PC-3 (cell line): ENCODE data around the gene MYO5B. TPM values are rescaled to one million over a fixed set of nuclear protein-coding genes. Genes with fewer than 3 reads are reported as not detected.

Source experiments
- ATAC-seq: fragments of 200-7000 bp; cut with Tn5 transposase; 2 replicates; pipeline ENCODE4 v1.9.1; 2020; ENCODE audit warnings: mild to moderate bottlenecking, moderate library complexity
- BruUV-seq: library from RNA; stranded (reverse); fragments of 400-500 nt; replicated peaks from 2 replicates; lab custom pipeline; 2021; lab: Mats Ljungman, UMichigan
- CTCF ChIA-PET: fragments of 300-600 bp; sonication (Branson Sonifier 250); formaldehyde crosslinking; loops from one replicate; lab custom pipeline; 2022; ENCODE audit warnings: antibody characterized with exemption; lab: Charles Lee
- POLR2A ChIA-PET: fragments of 300-600 bp; sonication (Branson Sonifier 250); formaldehyde crosslinking; loops from one replicate; lab custom pipeline; 2022; ENCODE audit warnings: antibody characterized with exemption; ENCODE audit not compliant: unreplicated experiment; lab: Charles Lee
- DNase-seq: peaks from one replicate; pipeline ENCODE4 v3.0.0-alpha.2; 2015
- H2AFZ ChIP-seq: fragments of 300-600 bp; sonication (generic); 2 replicates; pipeline ENCODE4 v1.6.0; 2016; ENCODE audit warnings: antibody characterized with exemption, low read length
- H3F3A ChIP-seq: fragments of 300-600 bp; sonication (generic); one replicate; pipeline ENCODE4 v1.6.0; 2017; ENCODE audit warnings: antibody characterized with exemption, low read length, control low read depth, mild to moderate bottlenecking; ENCODE audit not compliant: unreplicated experiment
- H3K27ac ChIP-seq: fragments of 300-600 bp; sonication (generic); 2 replicates; pipeline ENCODE4 v1.5.1; 2016; ENCODE audit warnings: mild to moderate bottlenecking, low read length
- H3K27me3 ChIP-seq: fragments of 300-600 bp; sonication (generic); 2 replicates; pipeline ENCODE4 v1.6.1; 2016; ENCODE audit warnings: low read length, mixed read lengths
- H3K36me3 ChIP-seq: fragments of 300-600 bp; sonication (generic); 2 replicates; pipeline ENCODE4 v1.6.1; 2016; ENCODE audit warnings: low read depth, mixed run types, low read length, mixed read lengths
- H3K4me1 ChIP-seq: fragments of 300-600 bp; sonication (generic); 2 replicates; pipeline ENCODE4 v1.5.1; 2016; ENCODE audit warnings: low read length; ENCODE audit not compliant: insufficient read depth
- H3K4me2 ChIP-seq: fragments of 300-600 bp; sonication (generic); 2 replicates; pipeline ENCODE4 v1.6.0; 2016; ENCODE audit warnings: low read length
- H3K4me3 ChIP-seq: fragments of 300-600 bp; sonication (generic); 2 replicates; pipeline ENCODE4 v1.5.1; 2016; ENCODE audit warnings: mild to moderate bottlenecking, low read length, mixed read lengths
- H3K79me2 ChIP-seq: fragments of 300-600 bp; sonication (generic); 2 replicates; pipeline ENCODE4 v1.6.1; 2017; ENCODE audit warnings: low read length, mixed read lengths
- H3K9ac ChIP-seq: fragments of 300-600 bp; sonication (generic); 2 replicates; pipeline ENCODE4 v1.6.0; 2016; ENCODE audit warnings: mild to moderate bottlenecking, low read length
- H3K9me2 ChIP-seq: fragments of 300-600 bp; sonication (generic); replicated peaks from 2 replicates; pipeline ENCODE4 v1.6.1; 2016; ENCODE audit warnings: mixed run types, low read length, mixed read lengths
- H3K9me3 ChIP-seq: fragments of 300-600 bp; sonication (generic); 2 replicates; pipeline ENCODE4 v1.6.1; 2016; ENCODE audit warnings: low read length, mixed read lengths
- H4K20me1 ChIP-seq: fragments of 300-600 bp; sonication (generic); 2 replicates; pipeline ENCODE4 v1.6.1; 2016; ENCODE audit warnings: low read length, mixed read lengths
- EZH2 ChIP-seq: fragments of 300-600 bp; sonication (generic); IDR thresholded peaks from one replicate; pipeline ENCODE4 v1.6.1; 2017; ENCODE audit warnings: antibody characterized with exemption, mild to moderate bottlenecking, low read length; ENCODE audit not compliant: unreplicated experiment
- EZH2phosphoT487 ChIP-seq: fragments of 300-600 bp; sonication (generic); IDR thresholded peaks from 2 replicates; pipeline ENCODE4 v1.6.1; 2018; ENCODE audit warnings: mild to moderate bottlenecking, antibody characterized with exemption, low read length, borderline replicate concordance
- intact Hi-C: fragments of 100-400 bp; cut with micrococcal nuclease; formaldehyde crosslinking; loops from 2 replicates; pipeline ENCODE4 v1.9.0; 2023
- total RNA-seq: library from RNA; depleted of rRNA; stranded (reverse); fragments of >200 nt; gene quantifications from 2 replicates; pipeline ENCODE4 v1.2.3, GENCODE V29; 2014
- TF ChIP-seq, protein P1 (sequence below): fragments of 300-600 bp; sonication (generic); conservative IDR thresholded peaks from 2 replicates; pipeline ENCODE4 v1.5.1; 2017; ENCODE audit warnings: antibody characterized with exemption, low read depth, mild to moderate bottlenecking, low read length

MYO5B gene
- total RNA-seq, 1 experiment from 2014 or later: 10.7 TPM

- no peaks in the 10 kb centered on the region for H3K9me3 ChIP-seq
- ATAC-seq (peak; percentile 51), DNase-seq (peak; percentile 16)
- H3K4me1 ChIP-seq: no peaks in the 10 kb centered on the region; the same call in 1 of the 2 replicates
- no peaks in the 10 kb centered on the region for H3K36me3 ChIP-seq
- peak overlapping the region; percentile 79 for H3K4me2 ChIP-seq
- H3K4me3 ChIP-seq: peak overlapping the region; percentile 75
- no peak for TF ChIP-seq EZH2phosphoT487
- TF ChIP-seq, protein P1, sequence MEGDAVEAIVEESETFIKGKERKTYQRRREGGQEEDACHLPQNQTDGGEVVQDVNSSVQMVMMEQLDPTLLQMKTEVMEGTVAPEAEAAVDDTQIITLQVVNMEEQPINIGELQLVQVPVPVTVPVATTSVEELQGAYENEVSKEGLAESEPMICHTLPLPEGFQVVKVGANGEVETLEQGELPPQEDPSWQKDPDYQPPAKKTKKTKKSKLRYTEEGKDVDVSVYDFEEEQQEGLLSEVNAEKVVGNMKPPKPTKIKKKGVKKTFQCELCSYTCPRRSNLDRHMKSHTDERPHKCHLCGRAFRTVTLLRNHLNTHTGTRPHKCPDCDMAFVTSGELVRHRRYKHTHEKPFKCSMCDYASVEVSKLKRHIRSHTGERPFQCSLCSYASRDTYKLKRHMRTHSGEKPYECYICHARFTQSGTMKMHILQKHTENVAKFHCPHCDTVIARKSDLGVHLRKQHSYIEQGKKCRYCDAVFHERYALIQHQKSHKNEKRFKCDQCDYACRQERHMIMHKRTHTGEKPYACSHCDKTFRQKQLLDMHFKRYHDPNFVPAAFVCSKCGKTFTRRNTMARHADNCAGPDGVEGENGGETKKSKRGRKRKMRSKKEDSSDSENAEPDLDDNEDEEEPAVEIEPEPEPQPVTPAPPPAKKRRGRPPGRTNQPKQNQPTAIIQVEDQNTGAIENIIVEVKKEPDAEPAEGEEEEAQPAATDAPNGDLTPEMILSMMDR: no peak
- TF ChIP-seq EZH2: no peak
- H4K20me1 ChIP-seq: no peaks in the 10 kb centered on the region
- H3K9ac ChIP-seq: peak overlapping the region; percentile 75
- no peaks in the 10 kb centered on the region for H3F3A ChIP-seq
- no peak overlapping the region for H3K27ac ChIP-seq
- CTCF ChIA-PET: no interaction called here
- 0 out of 2 replicates have a peak, but pooled peaks cover 4% of the 10 kb centered on the region for H3K79me2 ChIP-seq
- BruUV-seq: TSS peak; percentile 98
- no peaks in the 10 kb centered on the region for H3K27me3 ChIP-seq
- peak overlapping the region; percentile 80 for H2AFZ ChIP-seq
- intact Hi-C loops: no loop called here
- POLR2A ChIA-PET: interaction anchor here (0.6 to 1.1 kb wide), 3 partner anchors 20 to 35 kb away, joined by 6 read pairs; no protein-coding TSS in a partner anchor
- no peaks in the 10 kb centered on the region for H3K9me2 ChIP-seq
Observed at GRCh38 chr18:49814147-49814499, 380.8 kb downstream of the MYO5B start.

GRCh38 chr18:49813319-49814146 lies 381.4 kb downstream of the MYO5B start, which contains the start of gene ACAA2:
ACAA2 (minus strand) TSS chr18:49813533; CDS start chr18:49813484, 49 bp downstream.
- POLR2A ChIA-PET: interaction anchor here (0.6 to 1.1 kb wide), 4 partner anchors 21 to 80 kb away, joined by 3 to 6 read pairs (median 6); no protein-coding TSS in a partner anchor
- DNase-seq: peak; percentile 67
- Histone ChIP-seq H3F3A (no peaks in the 10 kb centered on the region), H3K27ac (peak within 1 kb of the TSS; percentile 51), H4K20me1 (no peaks in the 10 kb centered on the region), H3K9me3 (no peaks in the 10 kb centered on the region), H3K79me2 (0 out of 2 replicates have a peak, but pooled peaks cover 4% of the 10 kb centered on the region), H3K36me3 (no peaks in the 10 kb centered on the region), H2AFZ (peak within 1 kb of the TSS; percentile 80), H3K9ac (peak within 1 kb of the TSS; percentile 75), H3K4me2 (peak within 1 kb of the TSS; percentile 83), H3K9me2 (no peaks in the 10 kb centered on the region), H3K4me1 (no peaks in the 10 kb centered on the region; the same call in 1 of the 2 replicates), H3K27me3 (no peaks in the 10 kb centered on the region), H3K4me3 (peak within 1 kb of the TSS; percentile 75)
- CTCF ChIA-PET: no interaction called here
- peak; percentile 90 for ATAC-seq
- TF ChIP-seq EZH2phosphoT487 (no peak), EZH2 (no peak)
- TF ChIP-seq, protein P1: no peak
- BruUV-seq: TSS peak; percentile 48
- intact Hi-C loops: loop anchor here (2.0 kb wide), 1 partner anchor 21 kb away; no protein-coding TSS in a partner anchor

DNA sequence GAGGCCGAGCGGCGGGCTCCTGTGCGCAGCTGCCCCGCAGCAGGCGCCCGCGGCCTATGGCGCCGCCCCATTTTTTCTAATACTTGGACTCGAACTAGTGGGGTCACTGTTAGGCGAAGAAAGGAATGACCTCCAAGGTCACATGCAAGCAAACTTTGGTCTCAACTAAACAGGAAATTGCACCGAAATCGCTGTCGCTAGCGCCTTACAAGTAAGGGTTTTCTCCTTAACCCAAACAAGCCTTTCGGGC lies 382.0 kb downstream of the MYO5B start:
- Histone ChIP-seq H3K27ac (peak overlapping the region; percentile 51), H3K4me3 (peak overlapping the region; percentile 75), H3K9ac (peak overlapping the region; percentile 75), H3K4me2 (peak overlapping the region; percentile 83), H3F3A (no peaks in the 10 kb centered on the region), H2AFZ (peak overlapping the region; percentile 80), H3K36me3 (no peaks in the 10 kb centered on the region), H3K4me1 (no peaks in the 10 kb centered on the region; the same call in 1 of the 2 replicates), H4K20me1 (no peaks in the 10 kb centered on the region), H3K9me2 (no peaks in the 10 kb centered on the region), H3K79me2 (0 out of 2 replicates have a peak, but pooled peaks cover 4% of the 10 kb centered on the region), H3K27me3 (no peaks in the 10 kb centered on the region), H3K9me3 (no peaks in the 10 kb centered on the region)
- TF ChIP-seq EZH2 (no peak), EZH2phosphoT487 (no peak)
- TF ChIP-seq, protein P1: no peak
- intact Hi-C loops: loop anchor here (2.0 kb wide), 1 partner anchor 22 kb away; no protein-coding TSS in a partner anchor
- ChIA-PET CTCF (no interaction called here), POLR2A (no interaction called here)
- no TSS peak for BruUV-seq
- ATAC-seq: no peak
- no peak for DNase-seq
